ENCODE data around the gene COMT. TPM values are rescaled to one million over a fixed set of nuclear protein-coding genes. Genes with fewer than 3 reads are reported as not detected.

The COMT gene
- total RNA-seq, 1 donor from 2014 or later, result 49.0 TPM

- DNase-seq (ENCODE audit: low spot score), result no peak
- TF ChIP-seq CTCF (IDR thresholded peaks at IDR 0.05; ENCODE audit: unreplicated experiment), result no peak
- Mint-ChIP-seq H3K27ac (ENCODE audit: unreplicated experiment) (no peak overlapping the region), H3K9me3 (ENCODE audit: unreplicated experiment) (peaks cover 6% of the 10 kb centered on the region), H3K36me3 (ENCODE audit: low read depth, unreplicated experiment) (peaks cover 7% of the 10 kb centered on the region), H3K4me3 (ENCODE audit: unreplicated experiment) (no peak overlapping the region), H3K27me3 (ENCODE audit: unreplicated experiment) (peaks cover 17% of the 10 kb centered on the region), H3K4me1 (ENCODE audit: unreplicated experiment) (peaks cover 11% of the 10 kb centered on the region)
Observed at GRCh38 chr22:19998991-19999820, 57.6 kb downstream of the COMT start.

DNA sequence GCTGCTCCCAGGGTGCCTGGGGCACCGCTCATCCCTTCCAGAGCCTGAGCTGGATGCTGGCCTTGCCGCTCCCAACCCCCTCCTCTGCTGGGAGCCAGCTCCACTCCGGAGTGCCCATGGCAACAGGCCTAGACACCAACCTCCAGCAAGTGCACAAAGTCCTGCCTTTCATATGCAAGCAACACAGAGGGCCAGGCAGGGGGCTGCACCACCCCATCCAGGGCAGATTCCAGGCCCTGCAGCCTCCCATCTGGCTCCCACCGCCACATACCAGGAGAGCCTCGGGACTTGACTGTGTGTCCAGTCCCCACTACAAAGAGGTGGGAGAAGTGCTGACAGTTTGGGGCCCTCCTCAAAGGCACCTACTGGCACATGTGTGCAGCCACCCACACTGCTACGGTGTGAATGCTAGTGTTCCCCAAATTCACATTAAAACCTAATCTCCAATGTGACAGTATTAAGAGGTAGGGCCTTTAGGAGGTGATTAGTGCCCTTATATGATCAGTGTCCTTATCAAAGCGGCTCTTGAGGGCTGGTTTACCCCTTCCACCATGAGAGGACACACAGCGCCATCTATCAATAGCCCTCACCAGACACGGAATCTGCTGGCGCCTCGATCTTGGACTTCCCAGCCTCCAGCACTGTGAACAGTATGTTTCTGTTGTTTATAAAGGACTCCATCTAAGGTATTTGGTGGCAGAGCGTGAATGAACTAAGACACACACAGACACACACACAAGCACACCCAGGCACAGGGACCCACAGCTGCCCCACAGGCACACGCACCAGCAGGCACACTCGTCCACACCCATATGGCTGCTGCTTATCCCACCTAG is 58.9 kb downstream of the COMT start:
- no peak for DNase-seq (ENCODE audit: low spot score)
- H3K4me1 Mint-ChIP-seq (ENCODE audit: unreplicated experiment), result peaks cover 11% of the 10 kb centered on the region
- peaks cover 6% of the 10 kb centered on the region for H3K9me3 Mint-ChIP-seq (ENCODE audit: unreplicated experiment)
- no peak for TF ChIP-seq CTCF (IDR thresholded peaks at IDR 0.05; ENCODE audit: unreplicated experiment)
- H3K36me3 Mint-ChIP-seq (ENCODE audit: low read depth, unreplicated experiment), result peaks cover 12% of the 10 kb centered on the region
- no peak overlapping the region for H3K4me3 Mint-ChIP-seq (ENCODE audit: unreplicated experiment)
- no peak overlapping the region for H3K27ac Mint-ChIP-seq (ENCODE audit: unreplicated experiment)
- peaks cover 16% of the 10 kb centered on the region for H3K27me3 Mint-ChIP-seq (ENCODE audit: unreplicated experiment)

DNA sequence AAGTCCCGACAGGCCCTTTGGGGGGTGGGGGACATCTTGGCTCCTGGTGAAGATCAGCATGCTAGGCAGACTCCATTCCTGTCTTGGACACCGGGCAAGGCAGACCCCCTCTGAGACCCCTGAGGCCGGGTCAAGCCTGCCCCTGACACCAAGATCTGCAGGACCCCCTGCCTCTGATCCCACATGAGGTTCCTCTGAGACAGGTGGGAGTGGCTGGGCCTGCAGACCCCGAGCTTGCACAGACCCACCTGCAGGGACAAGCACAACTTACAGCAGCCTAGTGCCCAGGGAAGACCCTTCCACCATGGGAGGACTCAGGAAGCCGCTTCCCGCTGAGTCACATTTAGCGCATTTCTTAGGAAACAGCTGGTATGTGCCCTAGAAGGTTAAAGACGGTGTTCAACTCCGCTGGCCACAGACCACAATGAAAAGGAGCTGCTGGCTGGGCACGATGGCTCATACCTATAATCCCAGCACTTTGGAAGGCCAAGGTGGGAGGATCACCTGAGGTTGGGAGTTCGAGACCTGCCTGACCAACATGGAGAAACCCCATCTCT is 59.6 kb downstream of the COMT start:
- Mint-ChIP-seq H3K4me1 (ENCODE audit: unreplicated experiment) (peaks cover 11% of the 10 kb centered on the region), H3K27me3 (ENCODE audit: unreplicated experiment) (peaks cover 16% of the 10 kb centered on the region)

GRCh38 chr22:20002128-20002527 is 60.6 kb downstream of the COMT start:
- TF ChIP-seq CTCF (IDR thresholded peaks at IDR 0.05; ENCODE audit: unreplicated experiment), result no peak
- Mint-ChIP-seq H3K36me3 (ENCODE audit: low read depth, unreplicated experiment) (peaks cover 12% of the 10 kb centered on the region), H3K4me3 (ENCODE audit: unreplicated experiment) (no peak overlapping the region), H3K27ac (ENCODE audit: unreplicated experiment) (no peak overlapping the region), H3K4me1 (ENCODE audit: unreplicated experiment) (peaks cover 11% of the 10 kb centered on the region), H3K9me3 (ENCODE audit: unreplicated experiment) (peaks cover 6% of the 10 kb centered on the region), H3K27me3 (ENCODE audit: unreplicated experiment) (peaks cover 9% of the 10 kb centered on the region)
- no peak for DNase-seq (ENCODE audit: low spot score)

More for the DNA sequence above, 59.6 kb downstream of the COMT start:
- H3K9me3 Mint-ChIP-seq (ENCODE audit: unreplicated experiment), result peaks cover 6% of the 10 kb centered on the region
- no peak overlapping the region for H3K4me3 Mint-ChIP-seq (ENCODE audit: unreplicated experiment)
- peaks cover 12% of the 10 kb centered on the region for H3K36me3 Mint-ChIP-seq (ENCODE audit: low read depth, unreplicated experiment)
- no peak for TF ChIP-seq CTCF (IDR thresholded peaks at IDR 0.05; ENCODE audit: unreplicated experiment)
- H3K27ac Mint-ChIP-seq (ENCODE audit: unreplicated experiment), result no peak overlapping the region
- no peak for DNase-seq (ENCODE audit: low spot score)
